Naive B cell (primary cell): ENCODE measurements around the gene TBX15. TPM values are rescaled to one million over a fixed set of nuclear protein-coding genes. Genes with fewer than 3 reads are reported as not detected.

Experiments
- ATAC-seq, 2 donors: fragments of 150-1000 bp; cut with Tn5 transposase; 2 replicates each; pipeline ENCODE4 v1.10.0; 2021; ENCODE audit warnings: low read depth in 2 of 2, mild to moderate bottlenecking in 2 of 2, moderate library complexity in 2 of 2
- DNase-seq: peaks from one replicate; pipeline ENCODE4 v3.0.0; 2022
- H3K27ac Mint-ChIP-seq, 6 donors: one replicate each; pipeline ENCODE4 v1.8.0; 2020 to 2022; ENCODE audit warnings: mild to moderate bottlenecking in 6 of 6, mixed read lengths in 6 of 6, moderate library complexity in 5 of 6, inconsistent platforms in 2 of 6
- H3K27me3 Mint-ChIP-seq, 3 donors: one replicate each; pipeline ENCODE4 v1.8.0; 2021 to 2022; ENCODE audit warnings: mixed read lengths in 3 of 3, mild to moderate bottlenecking in 1 of 3
- H3K36me3 Mint-ChIP-seq, 2 donors: one replicate each; pipeline ENCODE4 v1.8.0; 2020 to 2022; ENCODE audit warnings: mixed read lengths in 2 of 2, inconsistent platforms in 1 of 2, mild to moderate bottlenecking in 1 of 2
- H3K4me1 Mint-ChIP-seq, 3 donors: one replicate each; pipeline ENCODE4 v1.8.0; 2020 to 2022; ENCODE audit warnings: mixed read lengths in 3 of 3, inconsistent platforms in 1 of 3, mild to moderate bottlenecking in 1 of 3, moderate library complexity in 1 of 3
- H3K4me3 Mint-ChIP-seq, 8 donors: one replicate each; pipeline ENCODE4 v1.8.0; 2020 to 2022; ENCODE audit warnings: mild to moderate bottlenecking in 8 of 8, mixed read lengths in 8 of 8, moderate library complexity in 8 of 8, inconsistent platforms in 2 of 8
- H3K9me3 Mint-ChIP-seq, 7 donors: one replicate each; pipeline ENCODE4 v1.8.0; 2020 to 2022; ENCODE audit warnings: mixed read lengths in 7 of 7, mild to moderate bottlenecking in 5 of 7, inconsistent platforms in 2 of 7, moderate library complexity in 1 of 7
- polyA plus RNA-seq, 6 donors: library from polyadenylated mRNA; unstranded; fragments of 300-500 nt; fragmentation: Illumina TruSeq; gene quantifications; one replicate each; pipeline ENCODE4 v1.2.3, GENCODE V29; 2021; ENCODE audit warnings: low read depth in 6 of 6

TBX15 gene
- polyA plus RNA-seq, 6 donors from 2014 or later = not detected

DNA sequence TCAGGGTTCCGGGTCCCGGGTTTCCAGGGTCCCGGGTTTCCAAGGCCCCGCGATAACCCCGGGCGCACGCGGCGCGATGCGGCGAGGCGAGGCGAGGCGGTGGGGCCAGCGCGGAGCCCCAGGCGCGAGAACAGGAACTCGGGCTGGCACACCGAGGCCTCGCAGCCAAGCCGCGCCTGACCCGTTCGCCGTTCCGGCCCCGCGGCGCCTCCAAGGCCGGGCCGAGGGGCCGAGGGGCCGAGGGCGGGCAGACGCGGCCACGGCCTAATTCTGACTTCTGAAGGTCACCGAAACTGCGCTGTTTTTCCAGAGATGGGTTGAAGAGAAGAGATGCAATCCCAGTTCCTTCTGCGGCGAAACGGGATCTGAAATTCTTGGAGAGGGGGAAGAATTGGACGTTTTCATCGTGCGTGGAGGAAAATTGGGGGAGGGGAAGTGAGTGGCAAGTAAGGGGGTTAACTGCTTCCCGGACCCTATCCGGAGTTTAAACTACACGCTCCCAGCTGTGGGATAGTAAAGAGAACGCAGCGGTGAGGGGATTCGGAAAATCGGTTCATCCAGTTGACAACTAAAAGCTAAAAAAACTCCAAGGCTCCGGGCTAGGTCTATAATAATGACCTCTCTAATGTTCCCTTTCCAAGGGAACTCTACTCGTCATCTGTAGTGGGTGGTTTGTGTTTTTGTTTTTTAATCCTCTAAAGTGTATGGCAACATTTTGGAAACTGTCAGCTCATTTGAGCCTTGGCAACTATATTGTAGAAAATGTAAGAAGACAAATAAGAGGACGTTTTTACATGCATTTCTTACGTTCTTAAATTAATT lies 8.2 kb downstream of the TBX15 start:
- Mint-ChIP-seq H3K4me3 (peak overlapping the region in 4 of 8 donors; percentile 42 to 76 (median 56)), H3K27me3 (peaks cover 80 to 90% (median 84%) of the 10 kb centered on the region in 3 donors), H3K27ac (peak overlapping the region in 1 of 6 donors; percentile 89), H3K36me3 (peaks cover 5 to 14% of the 10 kb centered on the region in 2 donors), H3K9me3 (peaks cover 0 to 38% (median 19%) of the 10 kb centered on the region in 7 donors), H3K4me1 (peaks cover 4 to 33% (median 18%) of the 10 kb centered on the region in 3 donors)
- DNase-seq = no peak
- ATAC-seq = no peak

DNA sequence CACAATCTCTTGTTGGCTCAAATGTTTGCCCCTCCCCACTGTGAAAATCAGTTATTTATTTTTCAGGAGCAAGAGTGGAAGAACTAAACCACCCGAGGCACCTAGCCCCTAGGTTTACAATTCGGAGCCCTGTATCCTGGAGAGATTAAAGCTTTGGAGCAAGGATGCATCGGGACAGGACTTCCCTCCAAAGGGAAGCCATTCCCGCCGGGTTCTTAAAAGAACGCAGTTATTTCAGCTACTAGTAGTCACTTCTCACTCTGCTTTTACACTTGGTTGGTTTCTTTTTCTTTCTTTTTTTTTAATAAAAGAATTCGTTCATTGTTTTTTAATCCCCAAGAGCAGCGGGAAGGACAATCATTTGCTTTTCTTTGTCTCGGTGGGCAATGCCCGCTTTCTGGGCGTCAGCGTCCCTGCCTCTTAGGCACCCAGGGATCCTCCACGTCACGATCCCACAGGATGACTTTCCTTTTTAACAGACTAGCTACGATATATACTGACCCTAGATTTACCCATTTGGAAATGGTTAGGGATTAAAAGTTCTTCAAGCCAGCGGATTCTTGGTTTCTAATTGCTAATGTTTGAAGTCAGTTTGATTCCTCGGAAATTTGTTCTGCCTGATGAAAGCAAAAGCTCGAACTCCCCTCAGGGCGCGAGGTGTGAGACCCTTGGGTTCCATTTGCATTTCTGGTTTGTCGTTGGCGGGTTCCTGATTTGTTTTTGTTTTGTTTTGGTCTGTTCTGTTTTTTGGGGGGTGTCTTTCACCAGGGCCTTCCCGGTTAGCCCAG lies 9.0 kb downstream of the TBX15 start:
- Mint-ChIP-seq H3K27me3 (peaks cover 80 to 87% (median 81%) of the 10 kb centered on the region in 3 donors), H3K36me3 (peaks cover 4 to 8% of the 10 kb centered on the region in 2 donors), H3K9me3 (peaks cover 0 to 33% (median 14%) of the 10 kb centered on the region in 7 donors), H3K27ac (peak overlapping the region in 2 of 6 donors; percentile 41 to 70), H3K4me1 (peaks cover 0 to 24% (median 13%) of the 10 kb centered on the region in 3 donors), H3K4me3 (peak overlapping the region; percentile 11 to 83 (median 63))
- no peak for ATAC-seq
- no peak for DNase-seq

DNA sequence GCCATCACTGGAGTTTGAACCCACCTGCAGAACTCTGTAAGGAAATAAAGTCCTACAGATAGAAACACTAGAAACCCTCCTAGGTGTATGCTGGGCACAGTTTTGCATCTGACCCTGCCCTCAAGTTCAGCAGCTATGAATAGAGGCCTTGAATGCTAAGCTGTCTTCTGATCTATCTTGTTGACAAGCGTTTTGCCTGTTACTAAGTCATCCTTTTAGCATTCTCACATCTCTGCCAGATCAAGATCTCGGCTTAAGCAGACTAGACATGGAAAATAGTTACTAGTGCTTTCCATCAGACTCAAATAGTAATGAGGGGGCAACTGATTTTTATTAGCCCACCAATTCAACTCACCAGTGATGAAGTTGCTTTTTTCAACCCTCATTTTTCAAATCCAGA lies 10.5 kb downstream of the TBX15 start:
- no peak overlapping the region for H3K27ac Mint-ChIP-seq
- no peak overlapping the region for H3K4me3 Mint-ChIP-seq
- peaks cover 0 to 16% (median 5%) of the 10 kb centered on the region in 3 donors for H3K4me1 Mint-ChIP-seq
- ATAC-seq (no peak), DNase-seq (no peak)
- H3K36me3 Mint-ChIP-seq = no peaks in the 10 kb centered on the region
- peaks cover 73 to 85% (median 76%) of the 10 kb centered on the region in 3 donors for H3K27me3 Mint-ChIP-seq
- peaks cover 0 to 17% (median 7%) of the 10 kb centered on the region in 7 donors for H3K9me3 Mint-ChIP-seq

DNA sequence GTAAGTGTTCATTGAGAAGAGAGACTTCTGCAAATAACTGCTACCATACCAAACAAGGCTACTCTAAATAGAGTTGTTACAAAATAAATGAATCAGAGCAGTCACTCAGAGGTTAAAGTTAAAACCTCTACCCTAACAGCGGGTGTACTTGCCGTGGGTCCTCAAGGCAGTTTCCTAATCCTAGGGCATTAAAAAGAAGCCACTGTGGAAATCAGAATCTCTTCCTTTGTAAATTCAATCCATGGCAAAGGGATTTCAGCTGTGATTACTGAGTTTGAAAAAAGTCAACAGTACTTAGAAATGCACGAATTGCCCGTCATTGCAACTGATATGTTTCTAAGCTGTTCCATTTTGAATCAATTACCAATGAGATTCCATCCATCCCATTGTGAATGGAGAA lies 13.5 kb downstream of the TBX15 start:
- no peak overlapping the region for H3K27ac Mint-ChIP-seq
- peaks cover 55 to 71% (median 66%) of the 10 kb centered on the region in 3 donors for H3K27me3 Mint-ChIP-seq
- no peak for DNase-seq
- H3K9me3 Mint-ChIP-seq = peaks cover 0 to 8% (median 4%) of the 10 kb centered on the region in 7 donors
- H3K4me3 Mint-ChIP-seq = no peak overlapping the region
- no peak for ATAC-seq
- no peaks in the 10 kb centered on the region for H3K36me3 Mint-ChIP-seq
- peaks cover 0 to 11% (median 5%) of the 10 kb centered on the region in 3 donors for H3K4me1 Mint-ChIP-seq

DNA sequence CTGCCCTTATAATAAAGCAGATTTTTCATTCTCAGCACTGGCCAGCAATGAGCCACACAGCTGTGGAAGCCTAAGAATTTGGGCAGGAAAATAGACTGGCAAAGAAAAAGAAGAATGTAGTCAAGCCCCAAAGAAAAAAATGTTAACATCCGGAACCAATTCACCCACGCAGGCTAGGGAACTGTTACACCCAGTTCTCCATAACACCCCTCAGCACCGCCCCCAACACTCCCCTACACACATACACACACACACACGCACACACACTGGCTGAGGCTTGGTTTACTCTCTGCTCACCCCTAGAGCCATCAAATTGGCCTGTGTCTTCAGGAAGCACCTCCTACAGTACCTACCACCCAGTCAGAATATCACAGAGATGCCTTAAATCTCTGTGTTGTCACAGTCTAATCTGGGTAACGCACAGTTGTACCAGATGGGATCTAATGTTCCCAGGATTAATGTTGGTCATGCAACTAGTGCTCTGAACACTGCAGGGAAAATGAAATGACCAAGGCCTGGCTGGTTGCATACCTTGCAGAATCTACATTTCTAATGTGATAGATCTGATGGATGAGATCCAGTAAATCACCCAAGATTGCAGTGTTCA lies 14.5 kb downstream of the TBX15 start:
- DNase-seq = no peak
- Mint-ChIP-seq H3K4me1 (peaks cover 0 to under 1% (median 0%) of the 10 kb centered on the region in 3 donors), H3K9me3 (peaks cover 0 to 6% (median 3%) of the 10 kb centered on the region in 7 donors), H3K27ac (peak overlapping the region in 1 of 6 donors; percentile 47), H3K36me3 (no peaks in the 10 kb centered on the region), H3K4me3 (no peak overlapping the region), H3K27me3 (peaks cover 52 to 67% (median 57%) of the 10 kb centered on the region in 3 donors)
- no peak for ATAC-seq

DNA sequence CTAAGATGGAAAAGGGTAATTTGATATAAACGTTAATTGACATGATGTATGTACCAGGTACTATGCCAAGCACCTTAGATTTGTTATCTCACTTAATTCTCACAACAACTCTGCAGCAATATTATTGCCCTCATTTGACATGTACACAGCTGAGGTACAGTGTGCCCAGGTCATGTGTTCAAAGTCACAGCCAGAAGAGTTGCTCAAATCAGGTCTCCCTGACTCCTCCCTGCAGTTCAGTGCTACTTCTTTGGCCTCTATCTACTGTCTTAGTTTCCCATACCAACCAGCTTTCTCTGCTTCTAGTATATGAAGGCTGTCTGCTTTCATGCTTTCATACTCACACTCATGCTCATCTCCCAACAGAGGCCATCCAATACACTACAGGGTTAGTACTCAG lies 15.1 kb downstream of the TBX15 start:
- ATAC-seq (no peak), DNase-seq (no peak)
- Mint-ChIP-seq H3K4me1 (no peaks in the 10 kb centered on the region), H3K36me3 (no peaks in the 10 kb centered on the region), H3K27ac (no peak overlapping the region), H3K9me3 (peaks cover 0 to 6% (median 0%) of the 10 kb centered on the region in 7 donors), H3K4me3 (no peak overlapping the region), H3K27me3 (peaks cover 47 to 61% (median 51%) of the 10 kb centered on the region in 3 donors)

DNA sequence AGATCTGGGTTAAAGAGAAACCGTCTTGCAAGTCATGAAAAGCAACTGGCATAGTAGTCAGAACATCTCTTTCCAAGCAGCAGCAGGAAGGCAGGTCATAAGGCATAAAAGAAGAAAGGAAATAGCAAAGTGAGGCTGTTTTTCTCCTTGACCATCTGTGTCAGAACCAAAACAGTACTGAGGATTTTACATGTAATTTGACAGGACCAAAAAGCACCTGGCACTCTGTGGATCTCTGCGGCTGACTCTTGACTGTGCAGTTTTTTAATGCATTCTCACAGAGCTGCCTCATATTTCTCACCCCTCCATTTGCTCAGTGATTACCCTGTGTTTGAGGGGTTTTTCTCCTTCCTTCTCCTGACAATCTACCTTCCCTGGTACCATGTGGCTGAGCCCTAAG lies 17.7 kb downstream of the TBX15 start:
- H3K27me3 Mint-ChIP-seq = peaks cover 24 to 41% (median 38%) of the 10 kb centered on the region in 3 donors
- H3K4me1 Mint-ChIP-seq = no peaks in the 10 kb centered on the region
- peaks cover 0 to 4% (median 0%) of the 10 kb centered on the region in 7 donors for H3K9me3 Mint-ChIP-seq
- H3K36me3 Mint-ChIP-seq = no peaks in the 10 kb centered on the region
- DNase-seq = no peak
- no peak overlapping the region for H3K4me3 Mint-ChIP-seq
- no peak overlapping the region for H3K27ac Mint-ChIP-seq
- ATAC-seq = no peak

DNA sequence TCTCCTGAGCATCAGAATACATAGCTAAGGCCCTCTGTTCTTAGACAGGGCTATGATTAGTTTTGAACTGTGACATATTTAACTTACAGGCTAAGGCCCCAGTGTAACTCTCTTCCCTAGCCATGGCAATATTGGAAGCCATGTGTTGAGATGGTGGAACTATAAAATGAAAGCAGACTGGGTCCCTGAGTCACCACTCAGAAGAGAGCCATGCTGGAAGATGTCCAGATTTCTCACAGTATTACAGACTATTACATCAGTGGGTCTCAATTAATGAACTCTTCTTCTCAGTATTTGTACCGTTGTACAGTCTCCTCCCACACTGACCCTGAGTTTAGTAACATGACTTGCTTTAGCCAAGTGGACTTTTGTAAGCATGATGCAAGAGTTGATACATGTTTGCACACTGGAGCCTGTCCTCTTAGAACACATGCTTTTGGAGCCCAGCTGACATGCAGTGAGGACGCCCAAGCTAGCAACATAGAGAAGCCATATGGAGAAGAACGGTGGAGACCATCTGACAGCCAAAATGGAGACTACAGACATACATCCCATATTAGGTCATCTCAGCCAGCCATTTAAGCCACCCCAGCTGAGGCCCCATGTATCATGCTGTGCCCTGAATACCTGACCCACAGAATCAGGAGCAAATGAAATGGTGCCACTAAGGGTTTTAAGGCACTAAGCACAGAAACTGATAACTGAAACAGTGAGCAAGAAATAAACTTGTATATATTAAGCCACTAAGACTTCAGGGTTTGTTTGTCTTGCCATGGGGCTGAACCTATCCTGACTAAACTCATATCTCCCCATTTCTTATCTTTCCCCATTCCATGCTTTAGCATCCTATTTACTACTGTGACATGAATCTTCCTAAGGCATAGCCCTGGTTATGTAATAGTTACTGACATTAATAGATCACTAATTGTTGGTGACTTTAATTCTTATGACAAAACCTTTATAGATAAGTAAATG lies 24.4 kb downstream of the TBX15 start:
- H3K4me3 Mint-ChIP-seq = no peak overlapping the region
- peaks cover 8 to 21% (median 18%) of the 10 kb centered on the region in 3 donors for H3K27me3 Mint-ChIP-seq
- ATAC-seq (no peak), DNase-seq (no peak)
- H3K9me3 Mint-ChIP-seq = peaks cover 0 to 6% (median 0%) of the 10 kb centered on the region in 7 donors
- no peaks in the 10 kb centered on the region for H3K36me3 Mint-ChIP-seq
- peaks cover 15 to 24% (median 21%) of the 10 kb centered on the region in 3 donors for H3K4me1 Mint-ChIP-seq
- H3K27ac Mint-ChIP-seq = no peak overlapping the region

DNA sequence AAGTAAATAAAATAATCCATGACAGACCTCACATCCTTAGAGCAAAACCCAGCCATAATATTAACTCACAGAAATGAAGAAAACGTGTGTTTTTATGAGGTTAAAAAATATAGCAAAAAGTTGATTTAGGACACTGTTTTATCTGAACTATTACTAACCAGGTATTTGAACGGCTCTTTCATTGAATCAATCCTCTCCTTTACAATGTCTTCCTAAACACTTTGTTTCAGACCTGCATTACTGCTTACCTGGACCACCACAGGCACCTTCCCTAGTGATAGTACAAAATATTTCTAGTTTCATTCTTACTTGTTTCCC lies 25.0 kb downstream of the TBX15 start:
- Mint-ChIP-seq H3K36me3 (no peaks in the 10 kb centered on the region), H3K4me1 (peaks cover 15 to 25% (median 21%) of the 10 kb centered on the region in 3 donors), H3K27me3 (peaks cover 8 to 21% (median 18%) of the 10 kb centered on the region in 3 donors), H3K4me3 (no peak overlapping the region), H3K9me3 (peaks cover 0 to 6% (median 0%) of the 10 kb centered on the region in 7 donors), H3K27ac (no peak overlapping the region)
- ATAC-seq (no peak), DNase-seq (no peak)

DNA sequence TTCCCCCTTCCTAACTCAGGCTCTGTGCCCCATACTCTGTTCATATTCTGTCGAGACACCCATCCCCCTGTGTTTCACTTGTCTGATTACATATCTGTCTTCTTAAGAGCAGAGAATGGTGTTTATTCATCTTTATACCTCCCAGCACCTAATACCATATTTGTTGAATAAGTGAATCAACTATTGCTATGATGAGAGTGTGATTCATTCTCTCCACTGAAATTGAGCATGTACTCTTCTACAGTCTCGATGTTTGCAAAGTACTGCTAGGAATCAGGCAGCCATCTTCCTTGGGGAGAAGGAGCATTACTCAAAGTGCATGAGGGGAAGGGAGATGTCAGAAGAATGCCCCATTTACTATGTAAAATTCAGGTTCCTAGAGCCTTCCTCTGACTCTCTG lies 27.0 kb downstream of the TBX15 start:
- H3K36me3 Mint-ChIP-seq = no peaks in the 10 kb centered on the region
- peaks cover 15 to 25% (median 21%) of the 10 kb centered on the region in 3 donors for H3K4me1 Mint-ChIP-seq
- peak overlapping the region in 1 of 6 donors; percentile 24 for H3K27ac Mint-ChIP-seq
- peaks cover 4 to 21% (median 18%) of the 10 kb centered on the region in 3 donors for H3K27me3 Mint-ChIP-seq
- ATAC-seq = no peak
- peak overlapping the region in 1 of 8 donors; percentile 40 for H3K4me3 Mint-ChIP-seq
- DNase-seq = no peak
- H3K9me3 Mint-ChIP-seq = peaks cover 0 to 6% (median 0%) of the 10 kb centered on the region in 7 donors

DNA sequence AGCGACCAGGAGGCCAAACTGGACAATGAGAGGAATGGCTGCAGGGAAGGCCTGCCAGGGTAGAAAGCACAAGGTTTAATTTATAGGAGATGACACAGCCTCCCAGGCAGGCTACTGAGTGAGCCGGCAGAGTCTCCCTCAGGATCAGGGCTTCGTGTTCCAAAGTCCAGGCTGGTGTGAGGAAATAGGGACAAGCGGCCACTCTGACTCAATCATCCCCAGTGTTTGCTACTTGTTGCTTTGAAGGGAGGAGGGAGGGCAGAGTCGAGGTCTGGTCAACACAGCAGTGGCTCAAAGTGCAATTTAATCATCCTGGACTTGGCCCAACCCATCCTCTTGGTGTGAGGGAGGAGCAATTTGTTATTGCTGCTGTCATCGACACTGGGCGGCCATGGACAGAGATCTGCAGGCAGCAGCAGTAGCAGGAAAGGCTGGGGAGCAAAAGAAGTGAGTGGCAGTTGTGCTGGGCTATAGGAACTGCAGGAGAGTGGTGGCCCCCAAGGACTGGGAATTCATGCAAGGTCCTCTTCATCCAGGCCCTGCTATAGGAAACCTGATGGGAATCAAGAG lies 27.5 kb downstream of the TBX15 start:
- Mint-ChIP-seq H3K36me3 (no peaks in the 10 kb centered on the region), H3K27me3 (peaks cover 4 to 21% (median 18%) of the 10 kb centered on the region in 3 donors), H3K4me3 (peak overlapping the region in 4 of 8 donors; percentile 51 to 83 (median 74)), H3K9me3 (peaks cover 0 to 6% (median 0%) of the 10 kb centered on the region in 7 donors), H3K27ac (peak overlapping the region in 2 of 6 donors; percentile 18 to 84), H3K4me1 (peaks cover 15 to 25% (median 21%) of the 10 kb centered on the region in 3 donors)
- no peak for DNase-seq
- no peak for ATAC-seq
